H9 (cell line): ENCODE results near the gene XRCC6. TPM values are rescaled to one million over a fixed set of nuclear protein-coding genes. Genes with fewer than 3 reads are reported as not detected.

ENCODE experiments used
- DNase-seq: peaks from one replicate; pipeline ENCODE4 v3.0.0-alpha.2; 2017
- H2AFZ ChIP-seq: one replicate; pipeline ENCODE4 v1.6.1; 2013; ENCODE audit warnings: mild to moderate bottlenecking, low read length, control low read depth, moderate library complexity
- H2AK5ac ChIP-seq: 2 replicates; pipeline ENCODE4 v1.6.1; 2013; ENCODE audit warnings: low read length, control low read depth, mixed read lengths; ENCODE audit not compliant: insufficient read length
- H2BK120ac ChIP-seq: one replicate; pipeline ENCODE4 v1.6.1; 2013; ENCODE audit warnings: low read depth, mild to moderate bottlenecking, low read length, control low read depth, inconsistent platforms; ENCODE audit not compliant: poor library complexity, severe bottlenecking
- H2BK12ac ChIP-seq: 2 replicates; pipeline ENCODE4 v1.6.1; 2013; ENCODE audit warnings: low read length, control low read depth, mixed read lengths, low read depth; ENCODE audit not compliant: insufficient read length
- H2BK15ac ChIP-seq: 2 replicates; pipeline ENCODE4 v1.6.1; 2013; ENCODE audit warnings: low read depth, low read length, control low read depth
- H2BK20ac ChIP-seq: one replicate; pipeline ENCODE4 v1.6.1; 2013; ENCODE audit warnings: low read depth, mild to moderate bottlenecking, low read length, control low read depth, inconsistent platforms; ENCODE audit not compliant: poor library complexity, severe bottlenecking
- H2BK5ac ChIP-seq: 2 replicates; pipeline ENCODE4 v1.6.1; 2013; ENCODE audit warnings: low read length, control low read depth, mixed read lengths; ENCODE audit not compliant: insufficient read length
- H3K14ac ChIP-seq: 2 replicates; pipeline ENCODE4 v1.6.1; 2013; ENCODE audit warnings: low read length, control low read depth; ENCODE audit not compliant: insufficient read depth
- H3K18ac ChIP-seq: 2 replicates; pipeline ENCODE4 v1.6.1; 2013; ENCODE audit warnings: low read depth, mild to moderate bottlenecking, mixed read lengths, low read length, control low read depth; ENCODE audit not compliant: insufficient read length
- H3K23ac ChIP-seq: 2 replicates; pipeline ENCODE4 v1.6.1; 2013; ENCODE audit warnings: low read length, control low read depth, mixed read lengths, low read depth; ENCODE audit not compliant: insufficient read length
- H3K23me2 ChIP-seq: 2 replicates; pipeline ENCODE4 v1.6.1; 2013; ENCODE audit warnings: low read depth, mild to moderate bottlenecking, mixed read lengths, low read length, control low read depth; ENCODE audit not compliant: insufficient read length, poor library complexity, severe bottlenecking
- H3K27ac ChIP-seq: 2 replicates; pipeline ENCODE4 v1.5.1; 2013; ENCODE audit warnings: low read length, control low read depth, mixed read lengths, low read depth; ENCODE audit not compliant: insufficient read length
- H3K27me3 ChIP-seq: 2 replicates; pipeline ENCODE4 v1.6.1; 2013; ENCODE audit warnings: low read length, control low read depth, inconsistent platforms; ENCODE audit not compliant: insufficient read depth
- H3K4ac ChIP-seq: 2 replicates; pipeline ENCODE4 v1.6.1; 2013; ENCODE audit warnings: low read depth, mild to moderate bottlenecking, control low read depth, inconsistent platforms, low read length, moderate library complexity
- H3K4me1 ChIP-seq: 2 replicates; pipeline ENCODE4 v1.6.1; 2013; ENCODE audit warnings: low read length, control low read depth, inconsistent platforms; ENCODE audit not compliant: insufficient read depth
- H3K4me2 ChIP-seq: 2 replicates; pipeline ENCODE4 v1.6.1; 2013; ENCODE audit warnings: low read length, control low read depth, mixed read lengths; ENCODE audit not compliant: insufficient read length, insufficient read depth
- H3K56ac ChIP-seq: 2 replicates; pipeline ENCODE4 v1.6.1; 2013; ENCODE audit warnings: low read depth, mild to moderate bottlenecking, mixed read lengths, low read length, control low read depth; ENCODE audit not compliant: insufficient read length
- H3K79me1 ChIP-seq: 2 replicates; pipeline ENCODE4 v1.6.1; 2013; ENCODE audit warnings: low read depth, mild to moderate bottlenecking, moderate library complexity, low read length, control low read depth, inconsistent platforms; ENCODE audit not compliant: insufficient read depth, poor library complexity, severe bottlenecking
- H3K79me2 ChIP-seq: 2 replicates; pipeline ENCODE4 v1.6.1; 2013; ENCODE audit warnings: low read length, control low read depth, inconsistent platforms; ENCODE audit not compliant: insufficient read depth
- H3K9ac ChIP-seq: 2 replicates; pipeline ENCODE4 v1.6.1; 2013; ENCODE audit warnings: low read length, control low read depth, mixed read lengths; ENCODE audit not compliant: insufficient read length; ENCODE audit errors: extremely low read depth
- H3K9me3 ChIP-seq: one replicate; pipeline ENCODE4 v1.6.1; 2013; ENCODE audit warnings: low read depth, low read length, inconsistent platforms; ENCODE audit not compliant: control insufficient read depth
- H3T11ph ChIP-seq: one replicate; pipeline ENCODE4 v1.6.1; 2013; ENCODE audit warnings: mild to moderate bottlenecking, low read length, control low read depth, inconsistent platforms
- H4K20me1 ChIP-seq: one replicate; pipeline ENCODE4 v1.6.1; 2013; ENCODE audit not compliant: control insufficient read depth, insufficient read length, insufficient read depth
- H4K5ac ChIP-seq: 2 replicates; pipeline ENCODE4 v1.6.1; 2013; ENCODE audit warnings: low read depth, mild to moderate bottlenecking, mixed read lengths, low read length, control low read depth; ENCODE audit not compliant: insufficient read length
- H4K8ac ChIP-seq: replicated peaks from 2 replicates; pipeline ENCODE4 v1.6.1; 2013; ENCODE audit warnings: low read length, control low read depth, mixed read lengths, low read depth; ENCODE audit not compliant: insufficient read length
- H4K91ac ChIP-seq: 2 replicates; pipeline ENCODE4 v1.6.1; 2013; ENCODE audit warnings: low read depth, mild to moderate bottlenecking, moderate library complexity, mixed read lengths, low read length, control low read depth; ENCODE audit not compliant: insufficient read length
- H3K27ac Mint-ChIP-seq, 3 experiments: 2 replicates in 2 of 3; 3 replicates in 1 of 3; pipeline ENCODE4 v1.8.0; 2020 to 2021; ENCODE audit warnings: mixed read lengths in 3 of 3, mild to moderate bottlenecking in 1 of 3, moderate library complexity in 1 of 3
- H3K27me3 Mint-ChIP-seq: 2 replicates; pipeline ENCODE4 v1.8.0; 2021; ENCODE audit warnings: low read depth, mild to moderate bottlenecking, moderate library complexity, mixed read lengths
- H3K36me3 Mint-ChIP-seq, 3 experiments: 2 replicates in 2 of 3; 3 replicates in 1 of 3; pipeline ENCODE4 v1.8.0; 2020 to 2021; ENCODE audit warnings: low read depth in 3 of 3, mixed read lengths in 3 of 3; ENCODE audit not compliant: insufficient read depth in 1 of 3
- H3K4me1 Mint-ChIP-seq, 2 experiments: 2 replicates each; pipeline ENCODE4 v1.8.0; 2020; ENCODE audit warnings: mixed read lengths in 2 of 2
- H3K4me3 Mint-ChIP-seq, 2 experiments: 2 replicates in 1 of 2; 3 replicates in 1 of 2; pipeline ENCODE4 v1.8.0; 2020 to 2021; ENCODE audit warnings: mild to moderate bottlenecking in 2 of 2, mixed read lengths in 2 of 2, moderate library complexity in 1 of 2
- H3K9me3 Mint-ChIP-seq, 2 experiments: 2 replicates in 1 of 2; 3 replicates in 1 of 2; pipeline ENCODE4 v1.8.0; 2020; ENCODE audit warnings: mild to moderate bottlenecking in 2 of 2, mixed read lengths in 2 of 2, moderate library complexity in 1 of 2
- CTCF ChIP-seq: fragments of 200-600 bp; sonication (generic); conservative IDR thresholded peaks from 3 replicates; pipeline ENCODE4 v1.8.0; 2021; ENCODE audit warnings: antibody characterized with exemption, mild to moderate bottlenecking
- WGBS: extraction: QIAGEN DNeasy Blood & Tissue Kit; methylation state at CpG from one replicate; pipeline ENCODE4 v1.1.7; 2013; ENCODE audit warnings: missing lambda C conversion rate, low lambda C conversion rate, mixed read lengths; ENCODE audit not compliant: insufficient read length; ENCODE audit errors: extremely low coverage; 5-methylcytosine and 5-hydroxymethylcytosine counted together
- total RNA-seq: library from RNA; stranded (reverse); gene quantifications from 2 replicates; pipeline ENCODE4 v1.2.1, GENCODE V29; 2021

XRCC6 gene
- total RNA-seq, 1 experiment from 2014 or later, result 461 TPM

DNA sequence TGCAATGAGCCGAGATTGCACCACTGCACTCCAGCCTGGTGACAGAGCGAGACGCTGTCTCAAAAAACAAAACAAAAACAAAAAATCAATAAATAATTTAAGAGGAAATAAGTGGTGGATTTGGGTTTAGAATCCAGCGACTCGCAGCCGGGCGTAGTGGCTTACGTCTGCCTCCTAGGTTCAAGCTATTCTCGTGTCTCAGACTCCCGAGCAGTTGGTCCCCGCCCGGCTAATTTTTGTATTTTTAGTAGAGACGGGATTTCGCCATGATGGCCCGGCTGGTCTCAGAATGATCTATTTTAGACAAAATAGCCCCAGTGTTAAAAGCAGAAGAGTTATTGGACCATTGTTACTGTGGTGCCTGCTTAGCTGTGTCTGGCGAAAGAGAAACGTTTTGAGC is 37.8 kb downstream of the XRCC6 start:
- Histone ChIP-seq H3K56ac (no peak overlapping the region), H2AFZ (no peak overlapping the region), H3K27ac (no peak overlapping the region), H3K23me2 (no peaks in the 10 kb centered on the region), H2BK12ac (no peak overlapping the region), H2BK120ac (no peak overlapping the region), H4K20me1 (peaks cover 3% of the 10 kb centered on the region), H2BK5ac (no peak overlapping the region), H3K79me2 (no peaks in the 10 kb centered on the region), H4K8ac (no peak overlapping the region), H2BK15ac (no peak overlapping the region), H4K91ac (no peak overlapping the region), H3K9me3 (no peaks in the 10 kb centered on the region), H3K23ac (no peak overlapping the region), H3K79me1 (no peaks in the 10 kb centered on the region), H3K4ac (no peak overlapping the region), H3K9ac (no peak overlapping the region), H2BK20ac (no peak overlapping the region), H3K14ac (no peak overlapping the region), H2AK5ac (no peak overlapping the region), H4K5ac (no peak overlapping the region), H3T11ph (no peak overlapping the region), H3K4me2 (no peak overlapping the region), H3K18ac (no peak overlapping the region), H3K4me1 (no peaks in the 10 kb centered on the region), H3K27me3 (no peaks in the 10 kb centered on the region)
- H3K36me3 Mint-ChIP-seq, result peaks cover 49 to 93% (median 88%) of the 10 kb centered on the region in 3 experiments
- H3K9me3 Mint-ChIP-seq, result no peaks in the 10 kb centered on the region
- no peak overlapping the region; a peak in 1 of 7 replicates for H3K27ac Mint-ChIP-seq
- H3K4me1 Mint-ChIP-seq, result no peaks in the 10 kb centered on the region
- H3K4me3 Mint-ChIP-seq, result no peak overlapping the region
- no peaks in the 10 kb centered on the region for H3K27me3 Mint-ChIP-seq
- no peak for TF ChIP-seq CTCF
- no CpG with 5 or more reads among the region's 17 CpGs for WGBS
- no peak for DNase-seq
